HepG2 (cell line): ENCODE data around the gene NUP88. TPM values are rescaled to one million over a fixed set of nuclear protein-coding genes. Genes with fewer than 3 reads are reported as not detected.

ENCODE experiments used
- FOSL2 ChIP-seq: sonication (generic); formaldehyde crosslinking; IDR thresholded peaks from 2 replicates; pipeline ENCODE4 v1.4.0; 2020; ENCODE audit warnings: missing genetic modification reagents
- KMT2A ChIP-seq: sonication (generic); formaldehyde crosslinking; IDR thresholded peaks from 2 replicates; pipeline ENCODE4 v1.4.0; 2020; ENCODE audit warnings: missing genetic modification reagents
- MTF1 ChIP-seq: sonication (generic); formaldehyde crosslinking; IDR thresholded peaks from 2 replicates; pipeline ENCODE4 v1.5.0; 2020; ENCODE audit warnings: missing genetic modification reagents
- PHF5A ChIP-seq: IDR thresholded peaks from one replicate; pipeline ENCODE4 v1.6.1; 2018; ENCODE audit warnings: low read depth, missing genetic modification reagents; ENCODE audit not compliant: unreplicated experiment
- REPIN1 ChIP-seq: sonication (generic); formaldehyde crosslinking; IDR thresholded peaks from 2 replicates; pipeline ENCODE4 v1.8.0; 2022; ENCODE audit warnings: missing genetic modification reagents, low read depth, mild to moderate bottlenecking, borderline replicate concordance
- SIN3B ChIP-seq: fragments of 150-350 bp; IDR thresholded peaks from 2 replicates; pipeline ENCODE4 v1.6.1; 2014; ENCODE audit warnings: low read length
- SIX1 ChIP-seq: sonication (generic); formaldehyde crosslinking; IDR thresholded peaks from 2 replicates; pipeline ENCODE4 v1.4.0; 2020; ENCODE audit warnings: missing genetic modification reagents, borderline replicate concordance
- SRSF4 ChIP-seq: fragments of 200-400 bp; formaldehyde crosslinking; IDR thresholded peaks from one replicate; pipeline ENCODE4 v1.6.1; 2018; ENCODE audit warnings: mild to moderate bottlenecking, low read depth, low read length, moderate library complexity; ENCODE audit not compliant: poor library complexity, severe bottlenecking
- SRSF9 ChIP-seq: fragments of 200-400 bp; formaldehyde crosslinking; IDR thresholded peaks from 2 replicates; pipeline ENCODE4 v1.6.1; 2018; ENCODE audit warnings: borderline replicate concordance, mild to moderate bottlenecking, low read depth, low read length; ENCODE audit not compliant: insufficient read depth, poor library complexity, severe bottlenecking
- ZBTB38 ChIP-seq: sonication (generic); formaldehyde crosslinking; IDR thresholded peaks from 2 replicates; pipeline ENCODE4 v1.5.1; 2020; ENCODE audit warnings: mild to moderate bottlenecking, missing genetic modification reagents
- ZNF12 ChIP-seq: sonication (generic); formaldehyde crosslinking; IDR thresholded peaks from 2 replicates; pipeline ENCODE4 v1.5.0; 2020; ENCODE audit warnings: missing genetic modification reagents
- ZNF180 ChIP-seq: sonication (generic); formaldehyde crosslinking; IDR thresholded peaks from 2 replicates; pipeline ENCODE4 v1.4.0; 2020; ENCODE audit warnings: low read depth, missing genetic modification reagents, borderline replicate concordance
- ZNF20 ChIP-seq: sonication (generic); formaldehyde crosslinking; IDR thresholded peaks from 2 replicates; pipeline ENCODE4 v1.4.0; 2020; ENCODE audit warnings: mild to moderate bottlenecking, moderate library complexity, missing genetic modification reagents
- ZNF550 ChIP-seq: sonication (generic); formaldehyde crosslinking; IDR thresholded peaks from 2 replicates; pipeline ENCODE4 v1.4.0; 2020; ENCODE audit warnings: mild to moderate bottlenecking, missing genetic modification reagents, borderline replicate concordance
- ZNF777 ChIP-seq: sonication (generic); formaldehyde crosslinking; IDR thresholded peaks from 2 replicates; pipeline ENCODE4 v1.4.0; 2020; ENCODE audit warnings: missing genetic modification reagents
- ZSCAN9 ChIP-seq: IDR thresholded peaks from 2 replicates; pipeline ENCODE4 v1.6.1; 2016; ENCODE audit warnings: borderline replicate concordance
- polyA plus RNA-seq, 8 experiments: library from polyadenylated mRNA; depleted of rRNA in 3 of 8; stranded (reverse) in 7 of 8; unstranded in 1 of 8; fragments of >200 nt; fragmentation: Illumina TruSeq in 4 of 8; extraction: Trizol in 4 of 8; gene quantifications; 2 replicates each; pipeline versions ENCODE4 v1.2.1 to v1.2.3, GENCODE V29; 2011 to 2016; ENCODE audit warnings: low read depth in 4 of 8, missing spikeins in 1 of 8, mixed read lengths in 1 of 8; ENCODE audit not compliant: insufficient read depth in 1 of 8
- total RNA-seq, 5 experiments: library from RNA; depleted of rRNA; stranded (reverse); fragments of >200 nt; fragmentation: Illumina TruSeq; extraction: Trizol; gene quantifications; 2 replicates each; pipeline ENCODE4 v1.2.3, GENCODE V29; 2016; ENCODE audit warnings: low read depth in 1 of 5
- TF ChIP-seq, protein P1 (sequence below): sonication (generic); formaldehyde crosslinking; IDR thresholded peaks from 2 replicates; pipeline ENCODE4; 2020; ENCODE audit warnings: missing genetic modification reagents, mild to moderate bottlenecking, borderline replicate concordance
- TF ChIP-seq, protein P2 (sequence below): sonication (generic); formaldehyde crosslinking; IDR thresholded peaks from 2 replicates; pipeline ENCODE4 v1.5.1; 2020; ENCODE audit warnings: mild to moderate bottlenecking, missing genetic modification reagents
- TF ChIP-seq, protein P3 (sequence below): IDR thresholded peaks from 2 replicates; pipeline ENCODE4 v1.6.1; 2016
- TF ChIP-seq, protein P4 (sequence below): IDR thresholded peaks from 2 replicates; pipeline ENCODE4 v1.6.1; 2016; ENCODE audit warnings: mild to moderate bottlenecking
- TF ChIP-seq, protein P5 (sequence below): sonication (generic); formaldehyde crosslinking; IDR thresholded peaks from 2 replicates; pipeline ENCODE4 v1.5.1; 2020; ENCODE audit warnings: mild to moderate bottlenecking, missing genetic modification reagents, borderline replicate concordance

The NUP88 gene
- total and polyA plus RNA-seq, 2 of the 13 experiments (the other 11 are each of a cell fraction or from before 2014, with no cell fraction given) = 48.2 to 130 TPM

DNA sequence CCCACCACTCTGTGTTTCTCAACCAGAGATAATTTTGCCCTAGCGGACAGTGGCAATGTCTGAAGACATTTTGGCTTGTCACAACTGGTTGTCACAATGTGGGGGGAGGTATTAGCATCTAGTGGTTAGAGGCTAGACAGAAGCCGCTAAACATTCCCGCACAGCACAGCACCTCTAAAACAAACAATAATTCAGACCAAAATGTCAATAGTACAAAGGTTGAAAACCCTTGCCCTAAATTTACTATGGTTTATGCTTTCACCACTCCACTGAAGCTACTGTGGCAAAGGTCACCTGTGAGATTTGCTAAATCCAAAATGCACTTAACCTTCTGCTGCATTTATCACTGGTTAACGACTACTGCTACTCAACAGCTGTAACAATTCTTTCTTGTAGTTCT lies 14.1 kb downstream of the NUP88 start (continued):
- no peak for TF ChIP-seq SRSF4
- TF ChIP-seq ZNF20 = no peak
- no peak for TF ChIP-seq MTF1 (CRISPR knock-in tag)
- TF ChIP-seq SRSF9 = no peak
- TF ChIP-seq ZNF180 = no peak
- no peak for TF ChIP-seq KMT2A
- TF ChIP-seq ZSCAN9 = 0 out of 2 replicates have a peak, but pooled peaks have one; percentile 63
- TF ChIP-seq, protein P1, sequence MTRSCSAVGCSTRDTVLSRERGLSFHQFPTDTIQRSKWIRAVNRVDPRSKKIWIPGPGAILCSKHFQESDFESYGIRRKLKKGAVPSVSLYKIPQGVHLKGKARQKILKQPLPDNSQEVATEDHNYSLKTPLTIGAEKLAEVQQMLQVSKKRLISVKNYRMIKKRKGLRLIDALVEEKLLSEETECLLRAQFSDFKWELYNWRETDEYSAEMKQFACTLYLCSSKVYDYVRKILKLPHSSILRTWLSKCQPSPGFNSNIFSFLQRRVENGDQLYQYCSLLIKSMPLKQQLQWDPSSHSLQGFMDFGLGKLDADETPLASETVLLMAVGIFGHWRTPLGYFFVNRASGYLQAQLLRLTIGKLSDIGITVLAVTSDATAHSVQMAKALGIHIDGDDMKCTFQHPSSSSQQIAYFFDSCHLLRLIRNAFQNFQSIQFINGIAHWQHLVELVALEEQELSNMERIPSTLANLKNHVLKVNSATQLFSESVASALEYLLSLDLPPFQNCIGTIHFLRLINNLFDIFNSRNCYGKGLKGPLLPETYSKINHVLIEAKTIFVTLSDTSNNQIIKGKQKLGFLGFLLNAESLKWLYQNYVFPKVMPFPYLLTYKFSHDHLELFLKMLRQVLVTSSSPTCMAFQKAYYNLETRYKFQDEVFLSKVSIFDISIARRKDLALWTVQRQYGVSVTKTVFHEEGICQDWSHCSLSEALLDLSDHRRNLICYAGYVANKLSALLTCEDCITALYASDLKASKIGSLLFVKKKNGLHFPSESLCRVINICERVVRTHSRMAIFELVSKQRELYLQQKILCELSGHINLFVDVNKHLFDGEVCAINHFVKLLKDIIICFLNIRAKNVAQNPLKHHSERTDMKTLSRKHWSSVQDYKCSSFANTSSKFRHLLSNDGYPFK (CRISPR knock-in tag) = no peak
- peak; percentile 37; the same call in 1 of the 2 replicates for TF ChIP-seq FOSL2 (CRISPR knock-in tag)
- TF ChIP-seq, protein P2, sequence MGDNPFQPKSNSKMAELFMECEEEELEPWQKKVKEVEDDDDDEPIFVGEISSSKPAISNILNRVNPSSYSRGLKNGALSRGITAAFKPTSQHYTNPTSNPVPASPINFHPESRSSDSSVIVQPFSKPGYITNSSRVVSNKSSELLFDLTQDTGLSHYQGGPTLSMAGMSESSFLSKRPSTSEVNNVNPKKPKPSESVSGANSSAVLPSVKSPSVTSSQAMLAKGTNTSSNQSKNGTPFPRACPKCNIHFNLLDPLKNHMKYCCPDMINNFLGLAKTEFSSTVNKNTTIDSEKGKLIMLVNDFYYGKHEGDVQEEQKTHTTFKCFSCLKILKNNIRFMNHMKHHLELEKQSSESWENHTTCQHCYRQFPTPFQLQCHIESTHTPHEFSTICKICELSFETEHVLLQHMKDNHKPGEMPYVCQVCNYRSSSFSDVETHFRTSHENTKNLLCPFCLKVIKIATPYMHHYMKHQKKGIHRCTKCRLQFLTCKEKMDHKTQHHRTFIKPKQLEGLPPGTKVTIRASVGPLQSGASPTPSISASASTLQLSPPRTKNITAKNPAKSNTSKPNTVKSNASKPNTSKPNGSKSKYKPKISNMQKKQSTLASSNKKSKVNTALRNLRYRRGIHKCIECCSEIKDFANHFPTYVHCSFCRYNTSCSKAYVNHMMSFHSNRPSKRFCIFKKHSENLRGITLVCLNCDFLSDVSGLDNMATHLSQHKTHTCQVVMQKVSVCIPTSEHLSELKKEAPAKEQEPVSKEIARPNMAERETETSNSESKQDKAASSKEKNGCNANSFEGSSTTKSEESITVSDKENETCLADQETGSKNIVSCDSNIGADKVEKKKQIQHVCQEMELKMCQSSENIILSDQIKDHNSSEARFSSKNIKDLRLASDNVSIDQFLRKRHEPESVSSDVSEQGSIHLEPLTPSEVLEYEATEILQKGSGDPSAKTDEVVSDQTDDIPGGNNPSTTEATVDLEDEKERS (CRISPR knock-in tag) = no peak
- peak; percentile 40; the same call in 1 of the 2 replicates for TF ChIP-seq ZNF777 (CRISPR knock-in tag)
- TF ChIP-seq, protein P3, sequence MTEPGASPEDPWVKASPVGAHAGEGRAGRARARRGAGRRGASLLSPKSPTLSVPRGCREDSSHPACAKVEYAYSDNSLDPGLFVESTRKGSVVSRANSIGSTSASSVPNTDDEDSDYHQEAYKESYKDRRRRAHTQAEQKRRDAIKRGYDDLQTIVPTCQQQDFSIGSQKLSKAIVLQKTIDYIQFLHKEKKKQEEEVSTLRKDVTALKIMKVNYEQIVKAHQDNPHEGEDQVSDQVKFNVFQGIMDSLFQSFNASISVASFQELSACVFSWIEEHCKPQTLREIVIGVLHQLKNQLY (CRISPR knock-in tag) = 0 out of 2 replicates have a peak, but pooled peaks have one; percentile 34
- no peak for TF ChIP-seq SIX1 (CRISPR knock-in tag)
- TF ChIP-seq, protein P4, sequence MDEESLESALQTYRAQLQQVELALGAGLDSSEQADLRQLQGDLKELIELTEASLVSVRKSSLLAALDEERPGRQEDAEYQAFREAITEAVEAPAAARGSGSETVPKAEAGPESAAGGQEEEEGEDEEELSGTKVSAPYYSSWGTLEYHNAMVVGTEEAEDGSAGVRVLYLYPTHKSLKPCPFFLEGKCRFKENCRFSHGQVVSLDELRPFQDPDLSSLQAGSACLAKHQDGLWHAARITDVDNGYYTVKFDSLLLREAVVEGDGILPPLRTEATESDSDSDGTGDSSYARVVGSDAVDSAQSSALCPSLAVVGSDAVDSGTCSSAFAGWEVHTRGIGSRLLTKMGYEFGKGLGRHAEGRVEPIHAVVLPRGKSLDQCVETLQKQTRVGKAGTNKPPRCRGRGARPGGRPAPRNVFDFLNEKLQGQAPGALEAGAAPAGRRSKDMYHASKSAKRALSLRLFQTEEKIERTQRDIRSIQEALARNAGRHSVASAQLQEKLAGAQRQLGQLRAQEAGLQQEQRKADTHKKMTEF (CRISPR knock-in tag) = peak; percentile 89
- TF ChIP-seq, protein P5, sequence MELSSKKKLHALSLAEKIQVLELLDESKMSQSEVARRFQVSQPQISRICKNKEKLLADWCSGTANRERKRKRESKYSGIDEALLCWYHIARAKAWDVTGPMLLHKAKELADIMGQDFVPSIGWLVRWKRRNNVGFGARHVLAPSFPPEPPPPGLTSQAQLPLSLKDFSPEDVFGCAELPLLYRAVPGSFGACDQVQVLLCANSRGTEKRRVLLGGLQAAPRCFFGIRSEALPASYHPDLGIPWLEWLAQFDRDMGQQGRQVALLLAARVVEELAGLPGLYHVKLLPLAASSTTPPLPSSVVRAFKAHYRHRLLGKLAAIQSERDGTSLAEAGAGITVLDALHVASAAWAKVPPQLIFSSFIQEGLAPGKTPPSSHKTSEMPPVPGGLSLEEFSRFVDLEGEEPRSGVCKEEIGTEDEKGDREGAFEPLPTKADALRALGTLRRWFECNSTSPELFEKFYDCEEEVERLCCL (CRISPR knock-in tag) = no peak
- no peak for TF ChIP-seq PHF5A (CRISPR knock-in tag)
- peak; percentile 57; the same call in 1 of the 2 replicates for TF ChIP-seq ZNF12
- no peak for TF ChIP-seq ZNF550
- TF ChIP-seq ZBTB38 (CRISPR knock-in tag) = no peak
- TF ChIP-seq REPIN1 (CRISPR knock-in tag) = peak; percentile 73; the same call in 1 of the 2 replicates
- TF ChIP-seq SIN3B = no peak
